ENCODE data around the gene U2AF2. TPM values are rescaled to one million over a fixed set of nuclear protein-coding genes. Genes with fewer than 3 reads are reported as not detected.
"Not testable (repeated sequence)": the region's sequence is repeated elsewhere in the genome, so short reads cannot be mapped to it uniquely, and the experiment has no call there.

Gene U2AF2
- total RNA-seq, 1 experiment from 2014 or later: 309 TPM

DNA sequence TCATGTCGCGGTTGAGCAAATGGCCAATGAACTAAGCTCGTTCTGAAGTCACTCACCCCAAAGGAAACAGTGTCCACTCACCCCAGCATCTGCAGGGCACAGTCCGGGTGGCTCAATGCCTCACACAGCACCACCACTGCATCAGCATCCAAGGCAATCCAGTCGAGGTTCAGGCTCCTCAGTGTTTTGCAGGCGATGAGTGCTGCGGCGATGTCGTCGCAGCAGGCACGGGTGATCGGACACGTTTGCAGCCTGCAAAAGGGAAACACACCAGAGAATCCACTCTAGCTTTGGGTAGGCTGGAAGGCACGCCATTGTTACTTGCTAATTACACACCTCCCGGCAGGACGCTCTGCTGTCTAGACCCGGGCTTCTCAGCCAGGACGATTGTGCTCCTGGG is 56.9 kb downstream of the U2AF2 start:
- no peak for DNase-seq
- H3K4me3 Mint-ChIP-seq (ENCODE audit: low read depth, unreplicated experiment): no peak overlapping the region
- H3K36me3 Mint-ChIP-seq (ENCODE audit: insufficient read depth, unreplicated experiment): peaks cover 5% of the 10 kb centered on the region
- no peak for TF ChIP-seq CTCF (IDR thresholded peaks at IDR 0.05; ENCODE audit: unreplicated experiment)
- CTCF ChIA-PET: no interaction called here
- H3K27ac Mint-ChIP-seq (ENCODE audit: unreplicated experiment): no peak overlapping the region
- H3K4me1 Mint-ChIP-seq (ENCODE audit: low read depth, unreplicated experiment): no peaks in the 10 kb centered on the region
- peaks cover 29% of the 10 kb centered on the region for H3K27me3 Mint-ChIP-seq (ENCODE audit: unreplicated experiment)
- intact Hi-C loops (cut with micrococcal nuclease; ENCODE audit: unreplicated experiment): no loop called here
- peaks cover 3% of the 10 kb centered on the region for H3K9me3 Mint-ChIP-seq (ENCODE audit: low read depth, unreplicated experiment)
- no TSS peak for BruUV-seq (replicated peaks)

DNA sequence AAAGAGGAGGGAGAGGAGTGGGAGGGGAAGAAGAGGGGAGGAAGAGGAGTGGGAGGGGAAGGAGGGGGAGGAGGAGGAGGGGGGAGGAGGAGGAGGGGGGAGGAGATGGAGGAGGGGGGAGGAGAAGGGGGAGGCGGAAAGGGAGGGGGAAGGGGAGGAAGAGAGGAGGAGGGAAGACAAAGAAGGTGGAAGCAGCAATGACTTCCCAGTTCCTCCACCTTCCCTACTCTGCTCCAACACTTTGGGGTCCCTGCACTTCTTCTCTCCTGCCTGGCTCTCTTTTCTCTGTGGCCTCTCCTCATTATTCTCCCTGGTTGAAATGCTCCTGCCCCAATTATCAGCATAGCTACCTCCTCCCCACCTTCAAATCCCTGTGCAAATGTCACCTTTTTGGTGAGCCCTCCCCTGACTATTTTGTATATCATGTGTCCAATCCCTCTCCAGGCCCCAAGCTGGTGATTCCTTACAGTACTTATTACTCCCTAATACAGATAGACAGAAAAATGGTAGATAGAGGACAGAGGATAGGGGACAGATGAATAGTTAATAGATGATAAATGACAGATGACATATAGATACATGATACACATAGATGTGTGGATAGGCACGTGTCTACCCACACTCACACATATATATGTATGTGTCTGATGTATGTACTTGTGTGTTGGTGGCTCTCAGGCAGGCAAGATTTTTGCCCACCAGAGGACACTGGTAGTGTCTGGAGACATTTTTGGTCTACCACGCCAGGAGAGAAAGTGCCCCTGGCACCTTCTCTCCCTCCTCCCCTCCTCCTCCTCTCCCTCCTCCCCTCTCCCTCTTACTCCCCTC is 58.2 kb downstream of the U2AF2 start:
- H3K36me3 Mint-ChIP-seq (ENCODE audit: insufficient read depth, unreplicated experiment): no peaks in the 10 kb centered on the region
- no TSS peak for BruUV-seq (replicated peaks)
- H3K27me3 Mint-ChIP-seq (ENCODE audit: unreplicated experiment): peaks cover 42% of the 10 kb centered on the region
- no peak for DNase-seq
- TF ChIP-seq CTCF (IDR thresholded peaks at IDR 0.05; ENCODE audit: unreplicated experiment): no peak
- peaks cover 3% of the 10 kb centered on the region for H3K9me3 Mint-ChIP-seq (ENCODE audit: low read depth, unreplicated experiment)
- intact Hi-C loops (cut with micrococcal nuclease; ENCODE audit: unreplicated experiment): no loop called here
- H3K4me3 Mint-ChIP-seq (ENCODE audit: low read depth, unreplicated experiment): no peak overlapping the region
- H3K27ac Mint-ChIP-seq (ENCODE audit: unreplicated experiment): peak overlapping the region; percentile 31
- CTCF ChIA-PET: no interaction called here
- H3K4me1 Mint-ChIP-seq (ENCODE audit: low read depth, unreplicated experiment): no peaks in the 10 kb centered on the region

GRCh38 chr19:55716531-55716930 is 61.7 kb downstream of the U2AF2 start:
- no TSS peak for BruUV-seq (replicated peaks)
- no peaks in the 10 kb centered on the region for H3K36me3 Mint-ChIP-seq (ENCODE audit: insufficient read depth, unreplicated experiment)
- no peak for TF ChIP-seq CTCF (IDR thresholded peaks at IDR 0.05; ENCODE audit: unreplicated experiment)
- intact Hi-C loops (cut with micrococcal nuclease; ENCODE audit: unreplicated experiment): no loop called here
- H3K4me3 Mint-ChIP-seq (ENCODE audit: low read depth, unreplicated experiment): no peak overlapping the region
- peaks cover 50% of the 10 kb centered on the region for H3K27me3 Mint-ChIP-seq (ENCODE audit: unreplicated experiment)
- H3K4me1 Mint-ChIP-seq (ENCODE audit: low read depth, unreplicated experiment): no peaks in the 10 kb centered on the region
- CTCF ChIA-PET: interaction anchor here (0.7 kb wide), 1 partner anchor 10 kb away, joined by 3 read pairs; no protein-coding TSS in a partner anchor
- no peak for DNase-seq
- H3K9me3 Mint-ChIP-seq (ENCODE audit: low read depth, unreplicated experiment): peaks cover 6% of the 10 kb centered on the region
- no peak overlapping the region for H3K27ac Mint-ChIP-seq (ENCODE audit: unreplicated experiment)

DNA sequence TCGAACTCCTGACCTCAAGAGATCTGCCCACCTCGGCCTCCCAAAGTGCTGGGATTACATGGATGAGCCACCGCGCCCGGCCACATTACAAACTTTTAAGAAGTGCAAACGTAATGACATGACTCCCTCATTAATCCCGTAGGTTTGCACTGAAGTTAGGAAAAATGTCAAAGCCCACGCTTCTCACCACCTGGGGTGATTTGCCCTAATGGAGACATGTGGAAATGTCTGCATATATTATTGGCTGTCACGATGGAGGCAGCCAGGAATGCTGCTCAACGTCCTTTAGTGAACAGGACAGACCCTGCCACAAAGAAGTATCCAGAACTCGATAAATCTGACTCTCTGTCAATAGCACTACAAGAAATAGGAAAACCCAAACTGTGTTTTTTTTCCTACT is 62.4 kb downstream of the U2AF2 start:
- CTCF ChIA-PET: no interaction called here
- no TSS peak for BruUV-seq (replicated peaks)
- Mint-ChIP-seq H3K9me3 (ENCODE audit: low read depth, unreplicated experiment) (peaks cover 13% of the 10 kb centered on the region), H3K36me3 (ENCODE audit: insufficient read depth, unreplicated experiment) (no peaks in the 10 kb centered on the region), H3K27me3 (ENCODE audit: unreplicated experiment) (peaks cover 56% of the 10 kb centered on the region), H3K4me3 (ENCODE audit: low read depth, unreplicated experiment) (no peak overlapping the region), H3K27ac (ENCODE audit: unreplicated experiment) (no peak overlapping the region), H3K4me1 (ENCODE audit: low read depth, unreplicated experiment) (no peaks in the 10 kb centered on the region)
- no peak for DNase-seq
- intact Hi-C loops (cut with micrococcal nuclease; ENCODE audit: unreplicated experiment): no loop called here
- TF ChIP-seq CTCF (IDR thresholded peaks at IDR 0.05; ENCODE audit: unreplicated experiment): no peak

- not testable (repeated sequence) for H3K36me3 Mint-ChIP-seq (ENCODE audit: insufficient read depth, unreplicated experiment)
These were observed 63.3 kb downstream of the U2AF2 start for GRCh38 chr19:55717879-55718711.

More at GRCh38 chr19:55717879-55718711, 63.3 kb downstream of the U2AF2 start:
- H3K27me3 Mint-ChIP-seq (ENCODE audit: unreplicated experiment): peaks cover 60% of the 10 kb centered on the region
- H3K4me3 Mint-ChIP-seq (ENCODE audit: low read depth, unreplicated experiment); DNase-seq; CTCF ChIA-PET; intact Hi-C loops (cut with micrococcal nuclease; ENCODE audit: unreplicated experiment); BruUV-seq (replicated peaks); H3K27ac Mint-ChIP-seq (ENCODE audit: unreplicated experiment); H3K4me1 Mint-ChIP-seq (ENCODE audit: low read depth, unreplicated experiment): not testable (repeated sequence)
- peaks cover 15% of the 10 kb centered on the region for H3K9me3 Mint-ChIP-seq (ENCODE audit: low read depth, unreplicated experiment)
